HCT116 (cell line): ENCODE results near the gene COL8A2. TPM values are rescaled to one million over a fixed set of nuclear protein-coding genes. Genes with fewer than 3 reads are reported as not detected.

Experiments
- ATAC-seq: fragments of 200-7000 bp; cut with Tn5 transposase; 2 replicates; pipeline ENCODE4 v1.9.1; 2020; ENCODE audit warnings: mild to moderate bottlenecking, moderate library complexity
- BruUV-seq: library from RNA; stranded (reverse); fragments of 400-500 nt; replicated peaks from 2 replicates; lab custom pipeline; 2021; lab: Mats Ljungman, UMichigan
- CTCF ChIA-PET: fragments of 300-600 bp; sonication (Branson Sonifier 250); formaldehyde crosslinking; loops from one replicate; lab custom pipeline; 2021; ENCODE audit warnings: antibody characterized with exemption; lab: Charles Lee
- POLR2A ChIA-PET: fragments of 300-600, 350-600 bp; sonication (Branson Sonifier 250); formaldehyde crosslinking; loops from one replicate; lab custom pipeline; 2021; ENCODE audit warnings: antibody characterized with exemption; lab: Charles Lee
- RAD21 ChIA-PET, 2 experiments: fragments of 300-600 bp; sonication (Branson Sonifier 250); formaldehyde crosslinking; loops; one replicate each; lab custom pipeline; 2023; ENCODE audit warnings: low total read pairs in 2 of 2; ENCODE audit not compliant: uncharacterized antibody in 2 of 2, unreplicated experiment in 2 of 2, low non-redundant PET in 1 of 2; lab: Charles Lee
- DNase-seq: peaks from one replicate; pipeline ENCODE4 v3.0.0-alpha.2; 2010; ENCODE audit warnings: low read depth, low spot score
- H2AFZ ChIP-seq: fragments of 200-600 bp; shearing (Covaris generic), sonication (generic); 2 replicates; pipeline ENCODE4 v1.6.1; 2017; ENCODE audit warnings: low read depth, mixed run types, mixed read lengths, antibody characterized with exemption, low read length; ENCODE audit not compliant: poor library complexity, severe bottlenecking
- H3K27ac ChIP-seq: 2 replicates; pipeline ENCODE4 v1.5.1; 2012; ENCODE audit warnings: low read depth, low read length
- H3K27me3 ChIP-seq: fragments of 200-600 bp; sonication (generic); 2 replicates; pipeline ENCODE4 v1.6.1; 2016; ENCODE audit warnings: mixed run types, low read length, mixed read lengths; ENCODE audit not compliant: insufficient read depth
- H3K36me3 ChIP-seq, 2 experiments: fragments of 200-500 bp in 1 of 2; fragments of 200-600 bp in 1 of 2; sonication (Bioruptor generic) in 1 of 2; sonication (generic) in 1 of 2; 2 replicates each; pipeline versions ENCODE4 v1.5.1 to v1.6.1; 2014 to 2016; ENCODE audit warnings: low read length in 2 of 2, inconsistent platforms in 1 of 2, mixed read lengths in 1 of 2, mixed run types in 1 of 2; ENCODE audit not compliant: insufficient read depth in 2 of 2, control insufficient read depth in 1 of 2
- H3K4me1 ChIP-seq, 2 experiments: fragments of 200-600 bp in 1 of 2; sonication (generic) in 1 of 2; 2 replicates each; pipeline versions ENCODE4 v1.5.1 to v1.6.1; 2012 to 2017; ENCODE audit warnings: low read length in 2 of 2, inconsistent platforms in 1 of 2, mild to moderate bottlenecking in 1 of 2, mixed read lengths in 1 of 2, mixed run types in 1 of 2, moderate library complexity in 1 of 2; ENCODE audit not compliant: insufficient read depth in 2 of 2, control insufficient read depth in 1 of 2
- H3K4me2 ChIP-seq: fragments of 200-600 bp; sonication (generic); 2 replicates; pipeline ENCODE4 v1.6.1; 2017; ENCODE audit warnings: mixed run types, low read length, mixed read lengths
- H3K4me3 ChIP-seq, 2 experiments: fragments of 200-600 bp in 1 of 2; sonication (generic) in 1 of 2; replicated peaks in 1 of 2; 2 replicates each; pipeline ENCODE4 v1.5.1; 2011 to 2016; ENCODE audit warnings: low read length in 2 of 2, control low read depth in 1 of 2, low read depth in 1 of 2, mild to moderate bottlenecking in 1 of 2, mixed read lengths in 1 of 2, mixed run types in 1 of 2
- H3K79me2 ChIP-seq: fragments of 200-600 bp; sonication (generic); 2 replicates; pipeline ENCODE4 v1.6.1; 2017; ENCODE audit warnings: mild to moderate bottlenecking, mixed run types, low read length, moderate library complexity, mixed read lengths; ENCODE audit not compliant: insufficient read depth
- H3K9ac ChIP-seq: fragments of 200-600 bp; sonication (generic); 2 replicates; pipeline ENCODE4 v1.6.1; 2016; ENCODE audit warnings: low read length, mixed read lengths
- H3K9me2 ChIP-seq: fragments of 200-600 bp; sonication (generic), shearing (Covaris generic); 2 replicates; pipeline ENCODE4 v1.6.1; 2017; ENCODE audit warnings: mixed run types, mild to moderate bottlenecking, moderate library complexity; ENCODE audit not compliant: insufficient read depth
- H3K9me3 ChIP-seq, 2 experiments: fragments of 200-500 bp in 1 of 2; fragments of 200-600 bp in 1 of 2; sonication (Bioruptor generic) in 1 of 2; sonication (generic) in 1 of 2; 2 replicates each; pipeline ENCODE4 v1.6.1; 2014 to 2017; ENCODE audit warnings: low read length in 2 of 2, mixed read lengths in 2 of 2, inconsistent platforms in 1 of 2, low read depth in 1 of 2, mild to moderate bottlenecking in 1 of 2, mixed run types in 1 of 2, moderate library complexity in 1 of 2; ENCODE audit not compliant: control insufficient read depth in 1 of 2, insufficient read depth in 1 of 2
- H4K20me1 ChIP-seq: fragments of 200-600 bp; sonication (generic), shearing (Covaris generic); 2 replicates; pipeline ENCODE4 v1.6.1; 2017; ENCODE audit warnings: mixed run types, mild to moderate bottlenecking, moderate library complexity; ENCODE audit not compliant: insufficient read depth
- ATF3 ChIP-seq: IDR thresholded peaks from 2 replicates; pipeline ENCODE4 v1.6.1; 2012
- CBX3 ChIP-seq: IDR thresholded peaks from 2 replicates; pipeline ENCODE4 v1.6.1; 2012; ENCODE audit warnings: low read depth
- CEBPB ChIP-seq: IDR thresholded peaks from 2 replicates; pipeline ENCODE4 v1.6.1; 2012; ENCODE audit warnings: low read depth
- EGR1 ChIP-seq: IDR thresholded peaks from 2 replicates; pipeline ENCODE4 v1.6.1; 2012; ENCODE audit warnings: low read depth
- ELF1 ChIP-seq: IDR thresholded peaks from 2 replicates; pipeline ENCODE4 v1.6.1; 2012; ENCODE audit warnings: low read depth, borderline replicate concordance
- EZH2 ChIP-seq: fragments of 200-600 bp; sonication (generic); IDR thresholded peaks from 2 replicates; pipeline ENCODE4 v1.6.1; 2017; ENCODE audit warnings: antibody characterized with exemption, mixed run types
- EZH2phosphoT487 ChIP-seq: fragments of 200-600 bp; IDR thresholded peaks from 2 replicates; pipeline ENCODE4 v1.6.1; 2018; ENCODE audit warnings: antibody characterized with exemption, borderline replicate concordance
- FOSL1 ChIP-seq: IDR thresholded peaks from 2 replicates; pipeline ENCODE4 v1.6.1; 2012; ENCODE audit warnings: low read depth
- JUND ChIP-seq: IDR thresholded peaks from 2 replicates; pipeline ENCODE4 v1.6.1; 2012
- POLR2A ChIP-seq: IDR thresholded peaks from 2 replicates; pipeline ENCODE4 v1.7.0; 2011; ENCODE audit warnings: borderline replicate concordance; ENCODE audit not compliant: insufficient read depth, insufficient read length; ENCODE audit errors: extremely low read depth
- RAD21 ChIP-seq: IDR thresholded peaks from 2 replicates; pipeline ENCODE4 v1.6.1; 2012; ENCODE audit warnings: low read depth, mild to moderate bottlenecking
- SIN3A ChIP-seq: IDR thresholded peaks from 2 replicates; pipeline ENCODE4 v1.6.1; 2012; ENCODE audit warnings: low read depth
- SRF ChIP-seq: IDR thresholded peaks from 2 replicates; pipeline ENCODE4 v1.6.1; 2012; ENCODE audit warnings: low read depth
- TCF7L2 ChIP-seq: IDR thresholded peaks from 2 replicates; pipeline ENCODE4 v1.7.0; 2011; ENCODE audit warnings: borderline replicate concordance, inconsistent platforms; ENCODE audit not compliant: insufficient read depth, insufficient read length; ENCODE audit errors: extremely low read depth
- ZNF274 ChIP-seq: fragments of 200-500 bp; sonication (Bioruptor generic); IDR thresholded peaks from 2 replicates; pipeline ENCODE4 v1.6.1; 2014; ENCODE audit warnings: mild to moderate bottlenecking, low read depth, low read length, inconsistent platforms
- intact Hi-C: fragments of 100-400 bp; cut with micrococcal nuclease; formaldehyde crosslinking; loops from 2 replicates; pipeline ENCODE4 v1.10.0; 2022
- total RNA-seq: library from RNA; stranded (reverse); gene quantifications from one replicate; pipeline ENCODE4 v1.2.1, GENCODE V29; 2021; ENCODE audit not compliant: unreplicated experiment

Gene COL8A2
- total RNA-seq, 1 experiment from 2014 or later, result 0.05 TPM

- no peak for DNase-seq
- Histone ChIP-seq H3K4me1 (peaks cover 0 to 10% of the 10 kb centered on the region in 2 experiments; a peak in 2 of 4 replicates), H3K9me2 (no peaks in the 10 kb centered on the region)
- intact Hi-C loops, result loop anchor here (10.0 kb wide), 1 partner anchor 229 kb away; no protein-coding TSS in a partner anchor
- TF ChIP-seq RAD21 (no peak), CBX3 (no peak), FOSL1 (no peak), SIN3A (no peak), POLR2A (no peak), EZH2 (no peak), ATF3 (no peak), JUND (no peak)
- TF ChIP-seq, all 23 proteins: peak for 0
- Histone ChIP-seq H3K4me2 (no peak within 1 kb of the TSS), H2AFZ (no peak within 1 kb of the TSS), H3K9me3 (no peaks in the 10 kb centered on the region), H3K36me3 (no peaks in the 10 kb centered on the region), H3K27ac (no peak within 1 kb of the TSS), H4K20me1 (no peaks in the 10 kb centered on the region), H3K27me3 (no peaks in the 10 kb centered on the region), H3K4me3 (no peak within 1 kb of the TSS), H3K79me2 (peaks cover under 1% of the 10 kb centered on the region; the same call in 1 of the 2 replicates), H3K9ac (no peak within 1 kb of the TSS)
- RAD21 ChIA-PET, result no interaction called here
- no peak for ATAC-seq
- no TSS peak for BruUV-seq
- CTCF ChIA-PET, result interaction anchor here (0.6 kb wide), 1 partner anchor 195 kb away, joined by 4 read pairs; no protein-coding TSS in a partner anchor
- POLR2A ChIA-PET, result no interaction called here
Observed at GRCh38 chr1:36083635-36084496, 41.2 kb downstream of the COL8A2 start, which contains the start of gene TEKT2. Gene TEKT2, plus strand, starts transcription at chr1:36084094. Its CDS starts 828 bp downstream, at chr1:36084922.

- ATAC-seq (no peak), DNase-seq (no peak)
- Histone ChIP-seq H3K4me3 (no peak overlapping the region), H3K4me2 (no peak overlapping the region), H2AFZ (no peak overlapping the region), H3K9me3 (no peaks in the 10 kb centered on the region), H3K27ac (no peak overlapping the region), H4K20me1 (no peaks in the 10 kb centered on the region), H3K79me2 (no peaks in the 10 kb centered on the region), H3K9me2 (no peaks in the 10 kb centered on the region), H3K9ac (no peak overlapping the region), H3K36me3 (no peaks in the 10 kb centered on the region), H3K4me1 (peaks cover 0 to 7% of the 10 kb centered on the region in 2 experiments; a peak in 2 of 4 replicates), H3K27me3 (no peaks in the 10 kb centered on the region)
- intact Hi-C loops, result loop anchor here (10.0 kb wide), 1 partner anchor 228 kb away; no protein-coding TSS in a partner anchor
- POLR2A ChIA-PET, result no interaction called here
- CTCF ChIA-PET, result no interaction called here
- no TSS peak for BruUV-seq
- RAD21 ChIA-PET, result no interaction called here
- TF ChIP-seq ZNF274, result no peak
- TF ChIP-seq SRF, result no peak
- no peak for TF ChIP-seq ELF1
- TF ChIP-seq ATF3, result no peak
- no peak for TF ChIP-seq CEBPB
- TF ChIP-seq EZH2, result no peak
- no peak for TF ChIP-seq TCF7L2
- TF ChIP-seq EZH2phosphoT487, result no peak
- TF ChIP-seq EGR1, result no peak
- TF ChIP-seq CBX3, result no peak
- no peak for TF ChIP-seq SIN3A
- TF ChIP-seq RAD21, result no peak
Observed at GRCh38 chr1:36083219-36083618, 41.8 kb downstream of the COL8A2 start.
